CD4-positive, CD25-positive, alpha-beta regulatory T cell (primary cell): ENCODE results near the gene ELOVL1. TPM values are rescaled to one million over a fixed set of nuclear protein-coding genes. Genes with fewer than 3 reads are reported as not detected.

Source experiments
- ATAC-seq, 2 donors: fragments of 150-1000 bp; cut with Tn5 transposase; one replicate each; pipeline ENCODE4 v1.10.0; 2021; ENCODE audit warnings: low read depth in 2 of 2, moderate number of reproducible peaks in 2 of 2, moderate library complexity in 1 of 2
- DNase-seq, 3 donors: peaks; one replicate each; pipeline versions ENCODE4 v3.0.0 to v3.0.0-alpha.2; 2012 to 2022; ENCODE audit warnings: mixed read lengths in 1 of 3
- H3K27ac ChIP-seq: one replicate; pipeline ENCODE4 v1.7.0; 2013; ENCODE audit warnings: mild to moderate bottlenecking, low read length; ENCODE audit not compliant: insufficient read depth, poor library complexity, severe bottlenecking
- H3K27me3 ChIP-seq: one replicate; pipeline ENCODE4 v1.7.0; 2013; ENCODE audit warnings: low read length; ENCODE audit not compliant: control insufficient read depth, insufficient read depth
- H3K36me3 ChIP-seq: one replicate; pipeline ENCODE4 v1.7.0; 2013; ENCODE audit warnings: mild to moderate bottlenecking, low read length, moderate library complexity; ENCODE audit not compliant: control insufficient read depth, insufficient read depth
- H3K4me1 ChIP-seq: 2 replicates; pipeline ENCODE4 v1.7.0; 2013; ENCODE audit warnings: mild to moderate bottlenecking, low read length; ENCODE audit not compliant: insufficient read depth, control insufficient read depth, poor library complexity, severe bottlenecking
- H3K4me3 ChIP-seq: one replicate; pipeline ENCODE4 v1.7.0; 2013; ENCODE audit warnings: low read depth, mild to moderate bottlenecking, low read length, moderate library complexity
- H3K9me3 ChIP-seq, 2 experiments: 1 replicate in 1 of 2; 2 replicates in 1 of 2; pipeline ENCODE4 v1.7.0; 2013; ENCODE audit warnings: low read length in 2 of 2, mild to moderate bottlenecking in 1 of 2, moderate library complexity in 1 of 2; ENCODE audit not compliant: control insufficient read depth in 2 of 2
- H3K27ac Mint-ChIP-seq, 3 donors: one replicate each; pipeline ENCODE4 v1.8.0; 2020 to 2022; ENCODE audit warnings: mild to moderate bottlenecking in 3 of 3, mixed read lengths in 3 of 3, moderate library complexity in 2 of 3
- H3K27me3 Mint-ChIP-seq: one replicate; pipeline ENCODE4 v1.8.0; 2022; ENCODE audit warnings: mild to moderate bottlenecking, mixed read lengths
- H3K36me3 Mint-ChIP-seq: one replicate; pipeline ENCODE4 v1.8.0; 2020; ENCODE audit warnings: mixed read lengths
- H3K4me1 Mint-ChIP-seq, 4 donors: one replicate each; pipeline ENCODE4 v1.8.0; 2020 to 2022; ENCODE audit warnings: mixed read lengths in 4 of 4, mild to moderate bottlenecking in 1 of 4
- H3K4me3 Mint-ChIP-seq, 4 donors: one replicate each; pipeline ENCODE4 v1.8.0; 2020 to 2022; ENCODE audit warnings: mild to moderate bottlenecking in 4 of 4, mixed read lengths in 4 of 4, moderate library complexity in 3 of 4
- H3K9me3 Mint-ChIP-seq, 7 donors: one replicate each; pipeline ENCODE4 v1.8.0; 2020 to 2022; ENCODE audit warnings: mixed read lengths in 7 of 7, mild to moderate bottlenecking in 3 of 7, moderate library complexity in 2 of 7
- polyA plus RNA-seq, 4 donors: library from polyadenylated mRNA; unstranded; fragments of 300-500 nt; fragmentation: Illumina TruSeq; gene quantifications; one replicate each; pipeline ENCODE4 v1.2.3, GENCODE V29; 2021
- total RNA-seq: library from RNA; stranded (reverse); gene quantifications from one replicate; pipeline ENCODE4 v1.2.3, GENCODE V29; 2022

ELOVL1 gene
- total and polyA plus RNA-seq, 5 donors from 2014 or later = 37.1 to 114 (median 77.4) TPM

DNA sequence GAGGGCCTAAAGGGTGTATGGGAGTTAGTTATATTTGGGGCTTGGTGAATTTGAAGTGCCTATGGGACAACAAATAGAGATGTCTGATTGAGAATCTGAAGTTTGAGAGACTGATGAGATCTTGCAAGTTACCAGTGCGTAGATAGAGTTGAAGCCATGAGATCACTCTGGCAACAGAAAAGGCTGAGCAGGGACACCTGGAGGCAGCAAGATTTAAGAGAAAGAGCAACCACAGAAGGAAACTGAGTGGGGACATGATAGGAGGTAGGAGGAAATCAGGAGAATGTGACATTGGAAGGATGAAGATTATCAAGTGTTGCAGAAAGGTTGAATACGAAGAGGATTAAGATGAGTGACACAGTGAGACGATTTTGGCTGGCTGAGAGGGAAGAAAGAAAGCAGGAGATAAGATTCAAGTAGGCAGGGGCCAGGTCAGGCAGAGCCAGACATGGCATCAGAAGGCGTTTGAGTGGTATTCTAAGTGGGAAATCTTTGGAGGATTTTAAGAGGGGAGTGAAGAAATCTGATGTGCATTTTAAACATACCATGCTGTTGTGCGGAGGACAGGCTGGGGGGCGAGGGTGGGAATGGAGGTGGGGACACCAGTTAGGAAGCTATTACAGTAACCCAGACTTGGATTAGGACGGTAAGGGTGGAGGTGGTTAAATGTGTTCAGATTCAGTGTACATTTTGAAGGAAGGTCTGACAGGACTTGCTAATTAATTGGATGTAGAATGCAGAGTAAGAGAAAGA is 33.2 kb downstream of the ELOVL1 start:
- H3K27ac Mint-ChIP-seq = peak overlapping the region in 2 of 3 donors; percentile 29 to 79

DNA sequence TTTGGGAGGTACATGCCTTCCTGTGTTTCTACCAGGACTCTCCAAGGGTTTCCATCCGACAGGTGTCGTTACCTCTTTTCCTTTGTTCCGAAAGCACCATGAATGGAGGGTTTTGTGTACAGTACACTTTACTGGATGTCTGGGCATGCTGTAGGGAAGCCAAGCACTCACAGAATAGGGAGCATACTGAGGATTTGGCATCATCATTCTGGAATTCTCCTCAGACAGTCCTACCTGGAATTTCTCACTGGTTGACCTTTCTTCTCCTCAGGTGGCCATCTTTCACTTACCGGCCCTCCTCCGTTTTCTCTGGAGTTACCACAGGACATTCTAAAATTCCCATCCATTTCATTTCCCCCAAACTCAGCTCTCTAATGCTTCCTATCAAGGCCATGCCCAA is 36.1 kb downstream of the ELOVL1 start:
- H3K9me3 ChIP-seq = peaks cover 0 to 9% of the 10 kb centered on the region in 2 experiments
- no peak overlapping the region for H3K27ac Mint-ChIP-seq
- ATAC-seq = no peak
- no peaks in the 10 kb centered on the region for H3K36me3 Mint-ChIP-seq
- H3K27me3 ChIP-seq = no peaks in the 10 kb centered on the region
- no peaks in the 10 kb centered on the region for H3K4me1 ChIP-seq
- peaks cover 7% of the 10 kb centered on the region for H3K27me3 Mint-ChIP-seq
- no peak overlapping the region for H3K4me3 Mint-ChIP-seq
- no peak for DNase-seq
- no peak overlapping the region for H3K27ac ChIP-seq
- no peak overlapping the region for H3K4me3 ChIP-seq
- H3K36me3 ChIP-seq = no peaks in the 10 kb centered on the region
- H3K4me1 Mint-ChIP-seq = peaks cover 0 to 30% (median 2%) of the 10 kb centered on the region in 4 donors
- peaks cover 0 to 3% (median 0%) of the 10 kb centered on the region in 7 donors for H3K9me3 Mint-ChIP-seq

More for the DNA sequence above, 33.2 kb downstream of the ELOVL1 start:
- H3K4me3 Mint-ChIP-seq = no peak overlapping the region
- Histone ChIP-seq H3K27me3 (no peaks in the 10 kb centered on the region), H3K4me1 (no peaks in the 10 kb centered on the region), H3K36me3 (no peaks in the 10 kb centered on the region), H3K4me3 (no peak overlapping the region), H3K27ac (no peak overlapping the region), H3K9me3 (no peaks in the 10 kb centered on the region)
- no peaks in the 10 kb centered on the region for H3K9me3 Mint-ChIP-seq
- DNase-seq (no peak), ATAC-seq (no peak)
- H3K27me3 Mint-ChIP-seq = peaks cover 11% of the 10 kb centered on the region
- H3K36me3 Mint-ChIP-seq = no peaks in the 10 kb centered on the region
- H3K4me1 Mint-ChIP-seq = peaks cover 0 to 13% (median 2%) of the 10 kb centered on the region in 4 donors

DNA sequence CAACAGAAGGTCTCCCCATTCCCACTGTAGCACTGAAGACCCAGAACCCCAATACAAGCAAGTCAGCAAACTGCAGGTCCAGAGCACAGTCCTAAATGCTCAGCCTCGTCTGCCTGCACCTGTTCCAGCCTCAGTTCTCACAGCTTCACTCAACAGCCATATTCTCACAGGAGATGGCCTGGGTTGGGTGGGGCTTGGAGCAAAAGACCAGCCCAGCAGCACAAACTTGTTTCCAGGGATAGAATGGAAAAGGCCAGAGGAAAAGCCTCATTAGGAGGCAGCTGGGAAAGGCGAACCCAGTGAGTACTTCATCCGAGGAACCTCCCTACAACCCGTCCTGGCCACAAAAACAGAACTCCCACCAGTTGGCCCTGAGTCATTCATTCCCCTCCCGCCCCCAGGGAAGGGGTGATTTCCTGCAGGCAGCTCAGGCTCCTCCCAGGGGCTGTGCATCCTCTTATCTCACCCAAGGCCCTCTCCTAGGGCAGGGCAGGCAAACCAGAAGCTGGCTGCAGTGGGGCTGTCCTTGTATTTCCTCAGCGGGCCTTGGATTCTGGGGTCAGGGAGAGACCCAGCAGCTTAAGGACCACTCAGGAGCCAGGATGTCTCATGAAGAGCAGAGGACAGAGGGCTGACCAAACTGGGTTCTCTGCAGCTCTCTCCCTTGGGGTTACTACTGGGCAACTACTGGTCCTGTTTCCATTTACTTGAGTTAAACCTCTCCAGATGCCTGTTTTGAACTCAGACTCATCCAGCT is 37.6 kb downstream of the ELOVL1 start:
- H3K27ac Mint-ChIP-seq = no peak overlapping the region
- peak overlapping the region in 1 of 4 donors; percentile 5 for H3K4me3 Mint-ChIP-seq
- H3K9me3 ChIP-seq = peaks cover 2 to 20% of the 10 kb centered on the region in 2 experiments
- ATAC-seq = peak in 1 of 2 donors; percentile 37
- peaks cover 0 to 33% (median 2%) of the 10 kb centered on the region in 4 donors for H3K4me1 Mint-ChIP-seq
- peaks cover 0 to 7% (median 3%) of the 10 kb centered on the region in 7 donors for H3K9me3 Mint-ChIP-seq
- H3K4me3 ChIP-seq = no peak overlapping the region
- DNase-seq = peak in 1 of 3 donors; percentile 16
- no peaks in the 10 kb centered on the region for H3K36me3 ChIP-seq
- no peak overlapping the region for H3K27ac ChIP-seq
- no peaks in the 10 kb centered on the region for H3K4me1 ChIP-seq
- H3K27me3 ChIP-seq = no peaks in the 10 kb centered on the region
- H3K36me3 Mint-ChIP-seq = peaks cover 6% of the 10 kb centered on the region
- peaks cover 6% of the 10 kb centered on the region for H3K27me3 Mint-ChIP-seq

DNA sequence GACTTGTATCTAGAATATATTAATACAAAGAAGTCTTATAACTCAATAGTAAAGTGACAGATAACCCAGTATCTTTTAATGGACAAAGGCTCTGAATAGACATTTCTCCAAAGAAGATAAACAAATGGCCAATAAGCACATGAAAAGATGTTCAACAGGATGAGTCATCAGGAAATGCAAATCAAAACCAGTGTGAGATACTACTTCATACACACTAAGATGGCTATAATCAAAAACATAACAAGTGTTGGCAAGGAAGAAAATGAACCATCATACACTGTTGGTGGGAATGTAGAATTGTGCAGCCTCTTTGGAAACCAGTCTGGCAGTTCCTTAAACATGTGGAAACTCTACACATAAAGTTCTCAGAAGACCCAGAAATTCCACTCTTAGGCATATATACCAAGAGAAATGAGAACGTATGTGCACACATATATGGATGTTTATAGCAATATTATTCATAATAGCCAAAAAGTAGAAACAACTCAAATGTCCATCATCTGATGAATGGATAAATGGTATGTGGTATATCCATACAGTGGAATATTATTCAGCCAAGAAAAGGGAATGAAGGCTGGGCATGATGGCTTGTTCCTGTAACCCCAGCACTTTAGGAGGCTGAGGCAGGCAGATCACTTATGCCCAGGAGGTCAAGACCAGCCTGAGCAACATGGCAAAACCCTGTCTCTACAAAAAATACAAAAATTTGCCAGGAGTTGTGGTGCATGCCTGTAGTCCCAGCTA is 40.1 kb downstream of the ELOVL1 start:
- peaks cover 12% of the 10 kb centered on the region for H3K36me3 Mint-ChIP-seq
- Histone ChIP-seq H3K36me3 (no peaks in the 10 kb centered on the region), H3K4me1 (no peaks in the 10 kb centered on the region), H3K4me3 (no peak overlapping the region), H3K9me3 (peaks cover 7 to 28% of the 10 kb centered on the region in 2 experiments), H3K27ac (no peak overlapping the region), H3K27me3 (no peaks in the 10 kb centered on the region)
- H3K4me3 Mint-ChIP-seq = peak overlapping the region in 1 of 4 donors; percentile 17
- DNase-seq (peak in 1 of 3 donors; percentile 16), ATAC-seq (no peak)
- peaks cover 11% of the 10 kb centered on the region for H3K27me3 Mint-ChIP-seq
- H3K9me3 Mint-ChIP-seq = peaks cover 1 to 15% (median 9%) of the 10 kb centered on the region in 7 donors
- peaks cover 0 to 42% (median 2%) of the 10 kb centered on the region in 4 donors for H3K4me1 Mint-ChIP-seq
- no peak overlapping the region for H3K27ac Mint-ChIP-seq

DNA sequence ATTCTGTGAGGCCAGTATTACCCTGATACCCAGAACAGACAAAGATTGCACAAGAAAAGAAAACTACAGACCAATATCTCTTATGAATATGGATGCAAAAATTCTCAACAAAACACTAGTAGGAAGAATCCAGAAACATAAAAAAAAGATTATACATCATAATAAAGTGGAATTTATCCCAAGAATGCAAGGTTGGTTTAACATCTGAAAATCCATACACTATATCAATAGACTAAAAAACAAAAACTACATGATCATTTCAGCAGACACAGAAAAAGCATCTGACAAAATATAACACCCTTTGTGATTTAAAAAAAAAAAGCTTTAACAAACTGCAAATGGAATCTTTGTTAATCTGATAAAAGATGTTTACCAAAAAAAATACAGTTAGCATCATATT is 42.4 kb downstream of the ELOVL1 start:
- Mint-ChIP-seq H3K4me3 (no peak overlapping the region), H3K4me1 (peaks cover 0 to 37% (median 2%) of the 10 kb centered on the region in 4 donors), H3K9me3 (peaks cover 1 to 15% (median 9%) of the 10 kb centered on the region in 7 donors), H3K27ac (peak overlapping the region in 1 of 3 donors; percentile 50), H3K36me3 (peaks cover 12% of the 10 kb centered on the region), H3K27me3 (peaks cover 7% of the 10 kb centered on the region)
- Histone ChIP-seq H3K9me3 (peaks cover 7 to 28% of the 10 kb centered on the region in 2 experiments), H3K27me3 (no peaks in the 10 kb centered on the region), H3K4me1 (no peaks in the 10 kb centered on the region), H3K36me3 (no peaks in the 10 kb centered on the region), H3K4me3 (no peak overlapping the region), H3K27ac (no peak overlapping the region)
- ATAC-seq (no peak), DNase-seq (no peak)

DNA sequence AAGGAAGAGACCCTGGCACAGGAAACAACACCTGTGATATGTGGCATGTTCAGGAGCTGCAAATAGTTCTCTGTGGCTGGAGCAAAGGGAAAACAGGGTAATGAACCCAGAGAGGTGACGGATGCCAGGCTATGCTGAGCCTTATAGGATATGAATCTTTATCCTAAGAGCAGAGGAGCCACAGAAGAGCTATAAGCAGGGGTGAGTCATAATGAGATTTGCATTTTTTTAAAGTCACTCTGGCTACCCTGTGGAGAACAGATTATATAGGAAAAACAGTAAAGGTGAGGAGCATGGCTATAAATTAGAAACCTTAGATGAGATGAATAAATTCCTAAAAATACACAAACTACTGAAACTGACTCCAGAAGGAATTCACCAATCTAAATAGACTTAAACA is 43.0 kb downstream of the ELOVL1 start:
- no peaks in the 10 kb centered on the region for H3K27me3 ChIP-seq
- H3K4me3 Mint-ChIP-seq = no peak overlapping the region
- H3K4me1 ChIP-seq = no peaks in the 10 kb centered on the region
- H3K4me1 Mint-ChIP-seq = peaks cover 0 to 31% (median under 1%) of the 10 kb centered on the region in 4 donors
- no peaks in the 10 kb centered on the region for H3K36me3 ChIP-seq
- no peak overlapping the region for H3K27ac Mint-ChIP-seq
- no peak overlapping the region for H3K4me3 ChIP-seq
- H3K9me3 ChIP-seq = peaks cover 7 to 28% of the 10 kb centered on the region in 2 experiments
- H3K36me3 Mint-ChIP-seq = peaks cover 12% of the 10 kb centered on the region
- H3K9me3 Mint-ChIP-seq = peaks cover 1 to 15% (median 9%) of the 10 kb centered on the region in 7 donors
- DNase-seq (no peak), ATAC-seq (no peak)
- H3K27ac ChIP-seq = no peak overlapping the region
- H3K27me3 Mint-ChIP-seq = peaks cover 7% of the 10 kb centered on the region

DNA sequence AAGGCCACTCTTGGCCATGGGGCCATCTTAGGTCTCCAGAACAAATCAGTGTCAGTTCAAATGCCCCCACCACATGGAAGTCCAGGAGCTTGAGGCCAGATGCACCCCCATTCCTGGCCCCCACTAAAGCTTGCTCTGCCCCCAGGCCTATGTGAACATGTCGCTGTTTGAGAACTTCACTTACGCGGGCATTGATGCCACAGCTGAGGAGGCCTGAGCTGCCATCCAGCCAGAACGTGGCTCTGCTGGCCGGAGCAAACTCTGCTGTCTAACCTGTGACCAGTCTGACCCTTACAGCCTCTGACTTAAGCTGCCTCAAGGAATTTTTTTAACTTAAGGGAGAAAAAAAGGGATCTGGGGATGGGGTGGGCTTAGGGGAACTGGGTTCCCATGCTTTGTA is 45.3 kb downstream of the ELOVL1 start:
- Mint-ChIP-seq H3K4me1 (peaks cover 0 to 20% (median 0%) of the 10 kb centered on the region in 4 donors), H3K36me3 (peaks cover 12% of the 10 kb centered on the region), H3K9me3 (peaks cover 1 to 13% (median 9%) of the 10 kb centered on the region in 7 donors), H3K27ac (no peak overlapping the region), H3K4me3 (no peak overlapping the region), H3K27me3 (peaks cover 7% of the 10 kb centered on the region)
- Histone ChIP-seq H3K27me3 (no peaks in the 10 kb centered on the region), H3K27ac (no peak overlapping the region), H3K4me1 (no peaks in the 10 kb centered on the region), H3K4me3 (no peak overlapping the region), H3K9me3 (peaks cover 7 to 19% of the 10 kb centered on the region in 2 experiments), H3K36me3 (no peaks in the 10 kb centered on the region)
- no peak for DNase-seq
- no peak for ATAC-seq
